Measurements from ENCODE around the gene ARVCF.
A peak's percentile ranks its signal among the peaks of the same experiment; 100 is the strongest.

The ARVCF gene

GRCh38 chr22:20028855-20029549, 12.4 kb upstream of the ARVCF start:
- DNase-seq, result no peak

- DNase-seq, result no peak
Observed at GRCh38 chr22:20027966-20028854, 11.6 kb upstream of the ARVCF start.

GRCh38 chr22:20026996-20027601, 10.5 kb upstream of the ARVCF start:
- no peak for DNase-seq

GRCh38 chr22:20026204-20026908, 9.7 kb upstream of the ARVCF start:
- no peak for DNase-seq

GRCh38 chr22:20025401-20026203, 9.0 kb upstream of the ARVCF start:
- DNase-seq, result no peak

GRCh38 chr22:20024650-20025397, 8.2 kb upstream of the ARVCF start:
- no peak for DNase-seq

GRCh38 chr22:20024225-20024624, 7.6 kb upstream of the ARVCF start:
- no peak for DNase-seq

- DNase-seq, result no peak
Observed at GRCh38 chr22:20022978-20023613, 6.5 kb upstream of the ARVCF start.

- no peak for DNase-seq
Observed at GRCh38 chr22:20022231-20022977, 5.8 kb upstream of the ARVCF start.

GRCh38 chr22:20021196-20022181, 4.9 kb upstream of the ARVCF start:
- no peak for DNase-seq

- DNase-seq, result peak; percentile 93
Observed at GRCh38 chr22:20020533-20021195, 4.0 kb upstream of the ARVCF start, which contains the start of gene TANGO2. Gene TANGO2 (plus strand): TSS chr22:20021110. CDS start chr22:20036799, 15,689 bp downstream.

GRCh38 chr22:20019661-20020532, 3.3 kb upstream of the ARVCF start:
- no peak for DNase-seq

- DNase-seq, result no peak
Observed at GRCh38 chr22:20018001-20018400, 1.4 kb upstream of the ARVCF start.

- no peak for DNase-seq
Observed at GRCh38 chr22:20017622-20017958, 967 bp upstream of the ARVCF start.

- no peak for DNase-seq
Observed at GRCh38 chr22:20015971-20016733, 471 bp downstream of the ARVCF start.

- no peak for DNase-seq
Observed at GRCh38 chr22:20015187-20015625, 1.4 kb downstream of the ARVCF start.
